ENCODE results near the gene VWA5B1.
"Not testable (repeated sequence)": the region's sequence is repeated elsewhere in the genome, so short reads cannot be mapped to it uniquely, and the experiment has no call there.

Gene VWA5B1

GRCh38 chr1:20281801-20282200, 8.9 kb upstream of the VWA5B1 start:
- DNase-seq = no peak

- DNase-seq = no peak
Measured at GRCh38 chr1:20282533-20282932, 8.1 kb upstream of the VWA5B1 start.

- DNase-seq = no peak
Measured at GRCh38 chr1:20284046-20284445, 6.6 kb upstream of the VWA5B1 start.

GRCh38 chr1:20284625-20285024, 6.0 kb upstream of the VWA5B1 start:
- DNase-seq = no peak

- DNase-seq = no peak
Measured at GRCh38 chr1:20285510-20285909, 5.2 kb upstream of the VWA5B1 start.

GRCh38 chr1:20287696-20288095, 3.0 kb upstream of the VWA5B1 start:
- DNase-seq = not testable (repeated sequence)

GRCh38 chr1:20291645-20292084, 990 bp downstream of the VWA5B1 start:
- no peak for DNase-seq

GRCh38 chr1:20298626-20299025, 8.0 kb downstream of the VWA5B1 start:
- no peak for DNase-seq

- DNase-seq = no peak
Measured at GRCh38 chr1:20301463-20302107, 10.9 kb downstream of the VWA5B1 start.

- no peak for DNase-seq
Measured at GRCh38 chr1:20302108-20302471, 11.4 kb downstream of the VWA5B1 start.

- DNase-seq = no peak
Measured at GRCh38 chr1:20307026-20307425, 16.4 kb downstream of the VWA5B1 start.

- DNase-seq = no peak
Measured at GRCh38 chr1:20308569-20308968, 17.9 kb downstream of the VWA5B1 start.

- DNase-seq = no peak
Measured at GRCh38 chr1:20311289-20311688, 20.6 kb downstream of the VWA5B1 start.

- DNase-seq = no peak
Measured at GRCh38 chr1:20312310-20312709, 21.6 kb downstream of the VWA5B1 start.

GRCh38 chr1:20312818-20313217, 22.1 kb downstream of the VWA5B1 start:
- no peak for DNase-seq

GRCh38 chr1:20317471-20317870, 26.8 kb downstream of the VWA5B1 start:
- no peak for DNase-seq

GRCh38 chr1:20318521-20318920, 27.8 kb downstream of the VWA5B1 start:
- DNase-seq = no peak

GRCh38 chr1:20318971-20319370, 28.3 kb downstream of the VWA5B1 start:
- DNase-seq = no peak

- DNase-seq = no peak
Measured at GRCh38 chr1:20319456-20320220, 29.0 kb downstream of the VWA5B1 start.

- DNase-seq = no peak
Measured at GRCh38 chr1:20320704-20321103, 30.0 kb downstream of the VWA5B1 start.

- DNase-seq = no peak
Measured at GRCh38 chr1:20321573-20321972, 30.9 kb downstream of the VWA5B1 start.

GRCh38 chr1:20322081-20322824, 31.6 kb downstream of the VWA5B1 start:
- no peak for DNase-seq

GRCh38 chr1:20322825-20323612, 32.3 kb downstream of the VWA5B1 start:
- peak; percentile 59 for DNase-seq
